Spinal cord (tissue), 10 donors: ENCODE measurements around the gene NFKB1. TPM values are rescaled to one million over a fixed set of nuclear protein-coding genes. Genes with fewer than 3 reads are reported as not detected.

Source experiments
- DNase-seq, 6 donors: peaks; one replicate each; pipeline versions ENCODE4 v3.0.0 to v3.0.0-alpha.2; 2013 to 2015; ENCODE audit warnings: low spot score in 6 of 6, low read depth in 4 of 6
- H3K27ac ChIP-seq: one replicate; pipeline ENCODE4 v1.5.1; 2013; ENCODE audit warnings: low read depth, low read length, control low read depth
- H3K27me3 ChIP-seq: one replicate; pipeline ENCODE4 v1.6.1; 2013; ENCODE audit warnings: low read length; ENCODE audit not compliant: control insufficient read depth, insufficient read depth
- H3K36me3 ChIP-seq: one replicate; pipeline ENCODE4 v1.6.1; 2013; ENCODE audit warnings: low read length; ENCODE audit not compliant: control insufficient read depth, insufficient read depth
- H3K4me1 ChIP-seq: one replicate; pipeline ENCODE4 v1.6.1; 2013; ENCODE audit warnings: low read length; ENCODE audit not compliant: control insufficient read depth, insufficient read depth
- H3K4me3 ChIP-seq: one replicate; pipeline ENCODE4 v1.5.1; 2013; ENCODE audit warnings: low read depth, low read length, control low read depth
- H3K9me3 ChIP-seq: one replicate; pipeline ENCODE4 v1.6.1; 2013; ENCODE audit warnings: low read length; ENCODE audit not compliant: control insufficient read depth, insufficient read depth
- WGBS: methylation state at CpG from one replicate; pipeline ENCODE4 v1.1.5; 2013; ENCODE audit warnings: missing lambda C conversion rate; ENCODE audit not compliant: insufficient coverage; 5-methylcytosine and 5-hydroxymethylcytosine counted together
- polyA plus RNA-seq, 2 donors: library from polyadenylated mRNA; unstranded; fragments of 120-200 nt; gene quantifications; one replicate each; pipeline ENCODE4 v1.2.1, GENCODE V29; 2013; ENCODE audit not compliant: insufficient read length in 2 of 2
- total RNA-seq, 2 donors: library from RNA; depleted of rRNA in 1 of 2; stranded (reverse); fragments of 120-200 nt in 1 of 2; fragments of >200 nt in 1 of 2; gene quantifications; one replicate each; pipeline versions ENCODE4 v1.2.3 to v1.2.4, GENCODE V29; 2013 to 2014
- donor health status: healthy.

NFKB1 gene
- total and polyA plus RNA-seq, 4 donors = 12.5 to 19.2 (median 16.1) TPM

- H3K36me3 ChIP-seq = peaks cover 6% of the 10 kb centered on the region
- WGBS = 95% methylated on average over 3 of the region's 4 CpGs
These were observed 85.0 kb downstream of the NFKB1 start for GRCh38 chr4:102586002-102586643.

GRCh38 chr4:102586644-102587021, 85.5 kb downstream of the NFKB1 start:
- H3K4me1 ChIP-seq = no peaks in the 10 kb centered on the region
- H3K4me3 ChIP-seq = no peak overlapping the region
- WGBS = 86% methylated on average over 2 of the region's 4 CpGs
- DNase-seq = no peak
- peaks cover 6% of the 10 kb centered on the region for H3K36me3 ChIP-seq
- H3K9me3 ChIP-seq = no peaks in the 10 kb centered on the region
- no peaks in the 10 kb centered on the region for H3K27me3 ChIP-seq
- no peak overlapping the region for H3K27ac ChIP-seq

More at GRCh38 chr4:102586002-102586643, 85.0 kb downstream of the NFKB1 start:
- no peaks in the 10 kb centered on the region for H3K27me3 ChIP-seq
- H3K4me1 ChIP-seq = no peaks in the 10 kb centered on the region
- no peaks in the 10 kb centered on the region for H3K9me3 ChIP-seq
- H3K27ac ChIP-seq = no peak overlapping the region
- no peak for DNase-seq
- H3K4me3 ChIP-seq = no peak overlapping the region

- no peak overlapping the region for H3K4me3 ChIP-seq
- DNase-seq = no peak
- peaks cover 6% of the 10 kb centered on the region for H3K36me3 ChIP-seq
- H3K4me1 ChIP-seq = no peaks in the 10 kb centered on the region
- no peaks in the 10 kb centered on the region for H3K27me3 ChIP-seq
- no CpG with 5 or more reads among the region's 3 CpGs for WGBS
- no peaks in the 10 kb centered on the region for H3K9me3 ChIP-seq
- H3K27ac ChIP-seq = no peak overlapping the region
These were observed 88.6 kb downstream of the NFKB1 start for GRCh38 chr4:102589743-102590142.

GRCh38 chr4:102592256-102592655, 91.1 kb downstream of the NFKB1 start:
- no peak overlapping the region for H3K27ac ChIP-seq
- no peaks in the 10 kb centered on the region for H3K4me1 ChIP-seq
- peaks cover 3% of the 10 kb centered on the region for H3K36me3 ChIP-seq
- no peaks in the 10 kb centered on the region for H3K9me3 ChIP-seq
- no peak overlapping the region for H3K4me3 ChIP-seq
- DNase-seq = no peak
- H3K27me3 ChIP-seq = no peaks in the 10 kb centered on the region

- no peak overlapping the region for H3K4me3 ChIP-seq
- WGBS = 91% methylated on average over 4 of the region's 7 CpGs
- DNase-seq = no peak
These were observed 92.0 kb downstream of the NFKB1 start for GRCh38 chr4:102593147-102593546.

GRCh38 chr4:102594000-102594399, 92.8 kb downstream of the NFKB1 start:
- Histone ChIP-seq H3K27me3 (no peaks in the 10 kb centered on the region), H3K36me3 (peaks cover 10% of the 10 kb centered on the region)

More at GRCh38 chr4:102593147-102593546, 92.0 kb downstream of the NFKB1 start:
- Histone ChIP-seq H3K9me3 (no peaks in the 10 kb centered on the region), H3K36me3 (peaks cover 10% of the 10 kb centered on the region), H3K27ac (no peak overlapping the region), H3K4me1 (no peaks in the 10 kb centered on the region), H3K27me3 (no peaks in the 10 kb centered on the region)

GRCh38 chr4:102596532-102596931, 95.4 kb downstream of the NFKB1 start:
- Histone ChIP-seq H3K4me1 (no peaks in the 10 kb centered on the region), H3K27me3 (no peaks in the 10 kb centered on the region), H3K4me3 (no peak overlapping the region), H3K27ac (no peak overlapping the region), H3K36me3 (peaks cover 9% of the 10 kb centered on the region), H3K9me3 (no peaks in the 10 kb centered on the region)
- no CpG with 5 or more reads among the region's 4 CpGs for WGBS
- DNase-seq = no peak

More at GRCh38 chr4:102594000-102594399, 92.8 kb downstream of the NFKB1 start:
- no CpG with 5 or more reads among the region's 2 CpGs for WGBS
- Histone ChIP-seq H3K4me3 (no peak overlapping the region), H3K4me1 (no peaks in the 10 kb centered on the region), H3K9me3 (no peaks in the 10 kb centered on the region), H3K27ac (no peak overlapping the region)
- DNase-seq = no peak

GRCh38 chr4:102598086-102598761, 97.1 kb downstream of the NFKB1 start:
- Histone ChIP-seq H3K36me3 (peaks cover 12% of the 10 kb centered on the region), H3K9me3 (no peaks in the 10 kb centered on the region), H3K27me3 (no peaks in the 10 kb centered on the region), H3K27ac (no peak overlapping the region), H3K4me3 (no peak overlapping the region), H3K4me1 (no peaks in the 10 kb centered on the region)
- no CpG with 5 or more reads among the region's 1 CpG for WGBS
- no peak for DNase-seq

- peaks cover 12% of the 10 kb centered on the region for H3K36me3 ChIP-seq
- H3K9me3 ChIP-seq = no peaks in the 10 kb centered on the region
- no peak overlapping the region for H3K4me3 ChIP-seq
- H3K4me1 ChIP-seq = no peaks in the 10 kb centered on the region
- no peak overlapping the region for H3K27ac ChIP-seq
- DNase-seq = no peak
- H3K27me3 ChIP-seq = no peaks in the 10 kb centered on the region
- WGBS = no CpG with 5 or more reads among the region's 6 CpGs
These were observed 97.7 kb downstream of the NFKB1 start for GRCh38 chr4:102598762-102599374.

GRCh38 chr4:102599455-102599854, 98.3 kb downstream of the NFKB1 start:
- 100% methylated on average over 1 of the region's 4 CpGs for WGBS
- no peak for DNase-seq

More at GRCh38 chr4:102599455-102599854, 98.3 kb downstream of the NFKB1 start:
- no peak overlapping the region for H3K4me3 ChIP-seq
- H3K4me1 ChIP-seq = no peaks in the 10 kb centered on the region
- H3K36me3 ChIP-seq = peaks cover 12% of the 10 kb centered on the region
- no peak overlapping the region for H3K27ac ChIP-seq
- H3K27me3 ChIP-seq = no peaks in the 10 kb centered on the region
- no peaks in the 10 kb centered on the region for H3K9me3 ChIP-seq
